Right forelimb (tissue), 1 donor: ENCODE measurements around the gene BBS2.
"Not testable (repeated sequence)": the region's sequence is repeated elsewhere in the genome, so short reads cannot be mapped to it uniquely, and the experiment has no call there.

Source experiments
- DNase-seq: peaks from one replicate; pipeline ENCODE4 v3.0.0-alpha.2; 2018

BBS2 gene

DNA sequence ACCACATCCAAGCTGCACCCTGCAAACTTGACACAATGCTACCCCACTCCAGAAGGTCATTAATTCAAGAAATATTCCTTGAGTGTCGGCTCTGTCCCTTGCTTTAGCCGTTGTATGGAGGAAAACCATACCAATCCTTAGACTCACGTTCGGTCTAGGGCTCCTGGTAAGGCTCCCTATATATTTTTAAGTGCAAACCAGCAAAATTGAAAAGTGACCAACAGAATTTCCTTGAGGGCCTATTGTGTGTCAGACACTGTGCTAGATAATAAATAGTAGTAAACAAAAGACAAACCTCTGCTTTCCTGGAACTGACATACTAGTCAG lies 390 bp upstream of the BBS2 start:
- DNase-seq = no peak

DNA sequence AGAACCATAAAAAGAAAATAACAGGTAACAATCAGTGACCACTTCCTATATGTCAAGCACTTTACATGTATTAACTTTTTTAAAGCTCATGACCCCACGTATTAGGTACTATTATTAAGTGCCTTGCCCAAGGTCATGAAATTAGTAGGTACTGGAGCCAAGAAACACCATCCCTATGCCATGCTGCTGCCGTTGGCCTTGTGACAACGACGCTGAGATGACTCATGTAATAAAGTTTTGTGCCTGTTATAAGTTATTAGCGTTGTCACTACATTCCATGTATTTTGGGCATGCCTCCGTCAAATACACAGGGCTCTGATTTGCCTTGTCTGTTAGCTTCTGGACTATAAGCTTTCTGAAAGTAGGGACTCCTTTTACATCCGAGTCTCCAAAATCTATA lies 1.4 kb downstream of the BBS2 start:
- no peak for DNase-seq

DNA sequence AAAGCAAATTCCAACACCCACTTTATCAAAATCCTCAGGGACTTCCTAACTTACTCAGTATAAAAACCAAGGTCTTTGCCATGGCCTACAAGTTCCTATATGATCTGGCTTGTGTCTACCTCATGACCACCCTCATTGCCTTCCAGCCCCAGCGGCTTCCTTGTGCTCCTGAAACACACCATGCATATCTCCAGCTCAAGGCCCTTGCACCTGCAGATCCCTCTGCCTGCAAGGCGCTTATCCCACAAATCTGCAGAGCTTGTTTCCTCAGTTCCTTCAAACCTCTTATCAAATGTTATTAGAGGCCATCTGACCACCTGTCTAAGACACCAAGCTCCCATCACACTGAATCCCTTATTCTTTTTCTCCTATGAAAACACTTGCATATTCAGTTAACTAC lies 2.6 kb downstream of the BBS2 start:
- DNase-seq = no peak

GRCh38 chr16:56515665-56516064 lies 4.2 kb downstream of the BBS2 start:
- DNase-seq = no peak

DNA sequence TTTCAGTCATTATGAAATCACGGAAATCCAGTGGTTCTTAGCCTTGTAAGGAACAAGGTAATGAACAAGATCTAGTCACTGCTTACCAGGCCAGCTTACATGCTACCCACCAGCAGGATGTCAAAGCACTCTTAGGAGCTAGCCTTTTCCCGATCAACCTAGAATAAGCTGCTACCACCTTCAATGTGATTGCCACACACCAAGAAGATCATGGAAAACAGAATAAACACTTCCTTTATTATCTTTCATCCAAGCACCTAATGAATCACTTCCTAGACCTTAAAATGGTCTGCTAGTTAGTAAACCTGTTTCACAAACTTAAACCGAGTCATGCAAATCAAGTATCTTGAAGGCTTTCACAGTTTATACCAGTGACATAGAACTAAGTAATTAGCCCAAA lies 5.0 kb downstream of the BBS2 start:
- no peak for DNase-seq

DNA sequence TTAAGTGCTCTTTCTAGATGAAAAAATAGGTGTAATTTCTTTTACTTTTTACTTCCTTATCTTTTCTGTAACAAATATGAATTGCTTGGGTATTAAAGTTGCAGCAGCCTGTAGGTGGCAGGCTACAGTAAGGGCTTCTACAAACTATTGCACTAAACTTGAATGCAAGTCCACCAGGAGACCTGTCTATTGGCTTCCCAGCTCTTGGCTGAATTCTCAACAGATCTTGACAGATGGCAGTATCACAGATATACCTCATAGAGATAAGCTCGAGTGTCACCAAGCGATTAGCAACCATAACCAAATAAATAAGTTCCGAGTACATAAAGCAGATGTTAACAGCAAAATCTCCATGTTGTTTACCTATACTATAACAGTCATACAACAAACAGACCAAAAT lies 5.9 kb downstream of the BBS2 start:
- no peak for DNase-seq

GRCh38 chr16:56513091-56513490 lies 6.7 kb downstream of the BBS2 start:
- no peak for DNase-seq

- DNase-seq = no peak
These were observed 7.8 kb downstream of the BBS2 start for GRCh38 chr16:56512025-56512424.

- no peak for DNase-seq
These were observed 9.3 kb downstream of the BBS2 start for GRCh38 chr16:56510544-56510943.

- no peak for DNase-seq
These were observed 12.9 kb downstream of the BBS2 start for GRCh38 chr16:56506941-56507340.

- no peak for DNase-seq
These were observed 14.6 kb downstream of the BBS2 start for GRCh38 chr16:56505181-56505580.

GRCh38 chr16:56493815-56494214 lies 26.0 kb downstream of the BBS2 start:
- no peak for DNase-seq

GRCh38 chr16:56493126-56493525 lies 26.7 kb downstream of the BBS2 start:
- no peak for DNase-seq

DNA sequence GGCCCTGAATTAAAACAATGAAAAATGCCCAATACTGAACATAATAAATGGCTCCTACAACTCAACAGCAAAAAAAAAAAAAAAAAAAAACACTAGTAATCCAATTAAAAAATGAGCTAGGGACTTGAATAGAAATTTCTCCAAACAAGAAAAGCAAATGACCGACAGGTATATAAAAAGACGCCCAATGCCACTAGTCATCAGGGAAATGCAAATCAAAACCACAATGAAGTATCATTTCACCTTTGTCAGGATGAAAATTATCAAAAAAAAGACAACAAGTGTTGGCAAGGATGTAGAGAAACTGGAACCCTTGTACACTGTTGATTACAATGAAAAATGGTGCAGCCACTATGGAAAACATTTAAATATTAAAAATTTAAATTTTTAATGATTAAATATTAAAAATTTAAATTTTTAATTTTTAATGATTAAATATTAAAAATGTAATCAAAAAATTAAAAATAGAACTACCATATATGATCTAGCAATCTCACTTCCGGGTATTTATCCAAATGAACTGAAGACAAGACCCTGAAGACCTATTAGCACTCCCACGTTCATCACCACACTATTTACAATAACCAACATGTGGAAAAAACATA lies 28.1 kb downstream of the BBS2 start:
- no peak for DNase-seq

- DNase-seq = not testable (repeated sequence)
These were observed 31.0 kb downstream of the BBS2 start for GRCh38 chr16:56488868-56489267.

GRCh38 chr16:56488035-56488434 lies 31.8 kb downstream of the BBS2 start:
- no peak for DNase-seq

DNA sequence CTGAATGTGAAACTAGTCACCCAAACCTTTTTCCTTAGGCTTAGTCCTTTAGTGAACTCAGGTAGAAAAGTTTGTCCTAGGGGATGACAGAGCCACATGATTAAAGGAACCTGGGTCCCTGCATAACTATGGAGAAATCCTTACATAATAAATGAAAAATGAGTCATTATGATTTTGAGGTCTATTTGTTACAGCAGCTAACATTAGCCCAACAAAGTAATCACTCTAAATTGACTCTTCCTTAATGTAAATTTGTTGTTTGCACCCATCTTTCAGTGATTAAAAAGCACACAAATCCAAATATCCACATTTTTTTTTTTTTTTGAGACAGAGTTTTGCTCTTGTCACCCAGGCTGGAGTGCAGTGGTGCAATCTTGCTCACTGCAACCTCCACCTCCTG lies 36.4 kb downstream of the BBS2 start:
- no peak for DNase-seq

DNA sequence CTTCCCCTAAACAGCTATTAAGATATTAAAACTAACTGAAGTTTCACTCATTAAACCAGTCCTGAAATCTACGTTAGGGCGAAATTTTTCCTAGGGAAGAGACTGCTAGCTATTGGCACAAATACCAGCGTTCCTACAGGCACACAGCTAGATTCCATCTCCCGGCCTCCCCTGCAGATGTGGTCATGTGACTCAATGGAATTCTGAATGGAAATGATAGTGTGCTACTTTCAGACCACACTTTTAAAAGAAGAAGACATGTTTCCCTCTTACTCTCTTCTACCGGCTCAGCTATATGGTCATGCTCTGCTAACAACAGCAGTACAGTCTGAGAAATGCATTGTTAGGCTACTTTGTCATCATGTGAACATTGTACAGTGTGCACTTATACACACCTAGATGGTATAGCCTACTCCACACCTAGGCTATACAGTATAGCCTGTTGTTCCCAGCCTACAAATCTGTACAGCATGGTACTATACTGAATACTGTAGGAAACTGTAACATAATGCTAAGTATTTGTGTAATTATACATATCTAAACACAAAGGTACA lies 37.1 kb downstream of the BBS2 start:
- no peak for DNase-seq

- DNase-seq = no peak
These were observed 38.2 kb downstream of the BBS2 start for GRCh38 chr16:56481468-56482122.

DNA sequence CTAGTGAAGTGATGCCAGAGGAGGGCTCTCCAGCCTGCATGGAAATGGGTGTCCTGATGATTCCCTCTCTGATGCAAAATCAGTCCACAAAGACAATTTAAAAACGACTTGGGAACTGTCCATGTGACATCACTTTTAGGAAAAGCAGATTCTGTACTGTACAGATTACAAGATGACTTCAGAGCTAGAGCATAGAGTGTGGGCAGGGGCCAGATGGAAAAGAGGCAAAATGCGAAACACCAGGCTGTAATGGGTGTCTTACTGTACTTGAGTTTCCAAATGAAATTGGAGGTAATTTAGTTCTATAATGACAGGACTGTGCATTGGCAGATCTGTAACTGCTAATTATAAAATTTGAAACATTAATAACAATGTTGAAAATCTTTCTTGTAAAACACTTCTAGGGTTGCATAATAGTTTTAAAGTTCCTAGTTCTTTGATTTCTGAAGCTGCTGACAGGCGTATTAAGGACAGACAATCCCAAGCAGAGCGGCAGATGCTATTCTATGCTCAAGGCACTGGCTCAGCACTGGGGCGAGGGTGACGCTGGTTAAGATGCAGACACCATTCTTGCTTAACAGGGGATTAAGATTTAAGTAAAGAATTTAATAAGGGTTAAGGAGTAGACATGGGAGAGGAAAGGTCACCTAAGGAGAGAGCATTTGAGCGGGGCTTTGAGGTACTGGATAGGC lies 38.9 kb downstream of the BBS2 start:
- DNase-seq = no peak

DNA sequence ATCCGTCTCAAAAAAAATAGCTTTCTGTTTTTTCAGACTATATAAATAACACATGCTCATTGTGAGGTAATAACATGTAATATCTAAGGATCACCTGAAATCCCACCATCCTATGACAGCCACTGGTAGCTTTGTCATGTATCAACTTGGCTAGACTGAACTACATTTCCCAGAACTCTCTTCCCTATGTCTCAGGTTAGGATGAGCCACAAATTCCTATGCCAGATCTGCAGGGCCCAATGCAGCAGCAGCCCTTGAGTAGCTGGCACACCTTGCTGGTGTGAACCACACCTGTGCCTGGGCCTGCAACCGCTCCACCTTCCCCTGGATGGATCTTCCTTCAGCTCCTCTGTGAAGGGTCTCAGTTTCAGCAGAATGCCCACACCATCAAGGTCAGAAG lies 40.4 kb downstream of the BBS2 start:
- no peak for DNase-seq

- no peak for DNase-seq
These were observed 41.4 kb downstream of the BBS2 start for GRCh38 chr16:56478281-56479049.

DNA sequence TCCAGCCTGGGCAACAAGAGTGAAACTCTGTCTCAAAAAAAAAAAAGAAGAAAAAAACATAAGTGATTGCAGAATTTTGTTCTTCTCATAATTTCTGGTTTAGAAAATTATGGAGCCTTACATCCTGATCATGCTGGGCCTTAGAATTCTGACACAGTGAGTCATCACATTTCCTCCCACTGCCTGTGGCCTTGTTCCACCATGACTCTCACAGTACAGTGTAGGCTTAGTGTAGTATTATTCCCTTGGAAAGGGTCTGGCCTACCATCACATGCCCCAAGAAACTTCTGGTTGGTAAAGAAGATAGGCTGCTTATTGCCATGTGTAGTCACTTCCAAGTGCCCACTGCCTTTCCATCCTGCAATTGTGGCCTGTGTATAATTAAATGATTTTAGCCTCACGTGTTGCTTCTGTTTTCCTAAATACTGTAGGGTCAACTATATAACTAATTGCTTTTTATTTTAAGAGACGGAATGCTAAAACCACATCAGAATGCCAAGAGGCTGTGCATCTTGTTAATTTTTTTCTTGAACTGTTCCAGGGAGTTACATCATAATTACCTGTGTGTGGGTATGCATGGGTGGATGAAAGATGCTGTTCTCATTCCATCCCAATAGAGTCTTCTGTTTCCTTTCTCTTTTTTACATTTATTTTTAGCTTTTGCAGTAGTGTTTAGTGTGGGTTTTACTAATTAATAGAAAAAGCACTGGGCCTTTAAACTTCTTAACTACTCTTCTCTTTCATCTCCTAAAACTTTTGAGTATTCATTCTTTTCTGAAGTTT lies 42.5 kb downstream of the BBS2 start:
- no peak for DNase-seq
